Activated CD8-positive, alpha-beta memory T cell treated with anti-CD3 and anti-CD28 coated beads, Interleukin-2, amount 50 U/mL, for 1 hour (primary cell): Measurements from ENCODE around the gene MIA3.
"Not testable (repeated sequence)": the region's sequence is repeated elsewhere in the genome, so short reads cannot be mapped to it uniquely, and the experiment has no call there.

Source experiments
- DNase-seq: peaks from one replicate; pipeline ENCODE4 v3.0.0-alpha.2; 2020; ENCODE audit errors: extremely low read depth

The MIA3 gene

DNA sequence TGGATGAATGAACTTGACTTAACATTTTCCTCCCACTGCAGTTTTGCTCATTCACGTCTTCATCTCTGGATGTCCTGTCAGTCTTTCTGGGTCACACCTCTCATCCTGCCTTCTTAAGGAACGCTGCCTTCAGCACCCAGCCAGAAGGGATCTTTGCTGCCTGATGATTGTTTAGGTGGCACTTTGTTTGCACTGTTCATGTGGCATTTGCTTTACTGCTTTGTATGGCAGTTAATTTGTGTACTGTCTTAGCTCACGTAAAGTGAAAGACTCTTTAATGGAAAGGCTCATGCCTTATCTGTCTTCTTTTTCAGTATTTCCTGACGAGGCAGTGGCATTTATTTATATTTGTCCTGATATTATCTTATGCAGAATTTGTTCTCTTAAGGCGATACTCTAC is 4.9 kb downstream of the MIA3 start:
- no peak for DNase-seq

DNA sequence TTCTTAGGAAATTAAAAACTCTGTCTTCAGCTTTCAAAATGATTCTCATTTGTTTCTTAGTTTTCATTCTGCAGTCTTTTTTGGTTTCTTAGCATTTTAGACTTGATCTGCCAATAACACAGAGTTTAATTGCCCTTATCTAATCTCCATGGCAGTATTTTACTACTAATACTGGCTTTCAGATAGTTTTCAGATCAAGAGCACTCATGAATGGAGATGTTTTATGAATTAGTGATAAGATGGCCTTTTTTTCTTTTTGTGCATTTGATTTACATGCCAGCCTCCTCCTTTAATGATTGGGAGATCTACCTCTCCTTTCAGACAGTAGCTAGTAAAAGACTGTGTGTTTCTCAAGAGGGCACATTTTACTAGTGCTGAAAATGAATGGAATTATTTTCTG is 5.6 kb downstream of the MIA3 start:
- no peak for DNase-seq

DNA sequence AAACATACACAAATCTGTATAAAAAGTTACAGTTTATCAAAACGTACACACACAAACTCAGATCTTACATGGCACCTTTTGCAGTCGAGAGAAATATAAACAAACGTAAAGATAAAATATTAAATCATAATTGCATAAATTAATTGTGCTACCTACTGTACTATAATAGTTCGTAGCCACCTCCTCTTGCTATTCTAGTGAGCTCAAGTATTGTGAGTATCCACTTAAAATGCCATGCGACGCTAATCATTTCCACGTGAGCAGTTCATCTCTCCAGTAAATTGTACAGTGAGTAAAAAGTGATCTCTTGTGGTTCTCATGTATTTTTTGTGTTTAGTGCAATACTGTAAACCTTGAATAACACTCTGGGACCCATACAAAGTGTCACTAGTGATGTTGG is 6.3 kb downstream of the MIA3 start:
- no peak for DNase-seq

DNA sequence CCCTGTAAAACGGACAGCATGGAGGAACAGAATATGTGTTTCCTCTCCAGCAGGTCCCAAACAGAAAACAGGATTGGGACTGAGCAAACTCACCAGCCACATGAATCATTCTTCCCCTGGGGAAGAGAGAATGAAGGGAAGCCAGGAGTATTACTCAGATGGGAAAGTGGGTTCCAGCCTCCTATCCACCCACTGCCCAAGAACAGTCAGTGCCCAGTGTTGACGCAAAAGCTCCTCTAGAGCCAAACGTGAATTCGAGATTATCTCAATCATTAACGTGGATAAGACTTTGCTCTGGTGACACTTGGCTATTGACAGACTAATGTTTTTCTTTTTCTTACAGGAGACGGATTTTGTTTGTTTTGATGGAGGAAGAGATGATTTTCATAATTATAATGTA is 9.3 kb downstream of the MIA3 start:
- DNase-seq: no peak

DNA sequence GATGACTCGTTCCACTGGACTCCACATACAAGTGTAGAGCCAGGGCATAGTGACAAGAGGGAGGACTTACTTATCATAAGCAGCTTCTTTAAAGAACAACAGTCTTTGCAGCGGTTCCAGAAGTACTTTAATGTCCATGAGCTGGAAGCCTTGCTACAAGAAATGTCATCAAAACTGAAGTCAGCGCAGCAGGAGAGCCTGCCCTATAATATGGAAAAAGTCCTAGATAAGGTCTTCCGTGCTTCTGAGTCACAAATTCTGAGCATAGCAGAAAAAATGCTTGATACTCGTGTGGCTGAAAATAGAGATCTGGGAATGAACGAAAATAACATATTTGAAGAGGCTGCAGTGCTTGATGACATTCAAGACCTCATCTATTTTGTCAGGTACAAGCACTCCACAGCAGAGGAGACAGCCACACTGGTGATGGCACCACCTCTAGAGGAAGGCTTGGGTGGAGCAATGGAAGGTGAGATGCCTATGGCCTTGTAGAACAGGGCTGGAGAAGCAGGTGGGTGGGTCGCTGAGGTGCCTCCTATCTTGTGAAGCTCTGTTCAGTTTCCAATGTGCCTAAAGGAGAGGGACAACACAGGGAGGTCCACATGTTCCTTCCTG is 12.1 kb downstream of the MIA3 start:
- no peak for DNase-seq

DNA sequence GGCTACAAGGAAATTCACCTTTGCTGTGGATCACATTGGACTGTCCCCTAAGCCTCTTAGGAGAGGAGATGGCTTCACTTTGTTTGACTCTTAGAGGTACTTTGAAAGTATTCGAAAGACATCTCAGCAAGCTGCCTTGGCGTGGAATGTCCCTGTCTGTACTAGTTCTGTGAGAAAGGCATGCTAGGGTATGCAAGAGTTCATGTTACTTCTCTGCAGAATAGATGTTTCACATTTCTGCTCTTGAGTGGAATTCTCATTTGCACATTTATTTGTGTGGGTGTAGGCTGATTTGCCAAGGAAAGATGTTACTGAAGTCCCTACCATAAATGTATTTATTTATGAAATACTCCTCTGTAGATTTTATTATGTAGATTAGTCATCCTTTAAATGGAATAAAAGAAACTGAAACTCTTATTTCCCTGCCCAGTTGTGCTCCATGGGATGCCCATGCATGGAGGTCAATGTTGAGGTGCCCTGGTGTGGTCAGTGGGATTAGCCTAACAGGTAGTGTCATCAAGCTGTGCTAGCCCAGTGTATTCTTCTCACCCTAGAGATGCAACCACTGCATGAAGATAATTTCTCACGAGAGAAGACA is 13.8 kb downstream of the MIA3 start:
- DNase-seq: no peak

DNA sequence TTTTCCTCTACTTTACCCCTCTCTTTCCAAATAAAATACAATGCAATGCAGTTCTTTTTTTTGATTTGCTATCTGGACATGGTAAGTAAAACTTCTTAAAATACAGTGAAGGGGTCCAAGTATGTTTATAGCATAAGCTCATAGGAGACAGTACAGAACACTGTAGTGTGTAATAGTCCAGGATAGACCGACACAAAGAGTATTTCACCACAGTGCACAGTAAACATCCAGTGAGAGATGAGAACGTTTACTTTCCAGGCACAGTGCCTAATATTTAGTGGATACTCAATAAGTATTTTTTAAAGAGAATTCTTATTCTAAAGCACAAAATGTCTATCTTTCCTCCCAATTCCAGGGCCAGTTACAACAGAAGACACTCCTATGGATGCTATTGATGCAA is 14.9 kb downstream of the MIA3 start:
- DNase-seq: no peak

DNA sequence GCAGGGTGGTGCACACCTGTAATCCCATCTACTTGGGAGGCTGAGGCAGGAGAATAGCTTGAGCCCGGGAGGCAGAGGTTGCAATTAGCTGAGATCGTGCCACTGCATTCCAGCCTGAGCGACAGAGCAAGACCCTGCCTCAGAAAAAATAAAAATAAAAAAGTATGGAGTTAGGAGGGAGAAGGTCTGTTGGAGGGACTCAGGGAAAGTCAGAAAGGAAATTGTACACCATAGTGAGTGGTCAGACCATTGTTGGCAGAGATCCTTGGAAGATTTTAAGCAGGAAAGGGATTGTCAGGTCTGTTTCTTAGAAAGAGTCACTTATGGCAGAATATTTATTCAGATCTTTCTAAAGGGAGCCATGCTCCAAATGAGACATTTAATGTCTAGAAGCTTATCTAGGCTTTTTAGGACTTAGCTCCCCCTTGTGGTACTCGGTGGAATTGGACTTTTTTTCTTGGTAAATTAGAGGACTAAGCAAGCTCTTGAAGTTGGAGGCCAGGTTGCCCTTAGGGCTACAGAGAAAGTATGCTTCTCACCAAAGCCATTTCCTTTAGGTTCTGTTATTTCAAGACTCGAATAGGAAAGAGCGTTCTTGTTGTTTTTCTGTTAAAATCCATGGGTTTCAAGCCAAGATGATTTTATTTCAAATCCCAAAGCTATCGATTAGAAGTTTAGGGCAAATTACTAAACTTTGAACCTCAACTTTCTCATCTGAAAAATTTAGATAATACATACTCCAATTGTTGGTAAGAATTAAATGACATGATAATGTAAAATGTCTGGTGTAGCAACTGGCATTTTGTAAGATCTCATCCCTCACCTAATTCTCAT is 16.5 kb downstream of the MIA3 start:
- DNase-seq: peak; percentile 36

DNA sequence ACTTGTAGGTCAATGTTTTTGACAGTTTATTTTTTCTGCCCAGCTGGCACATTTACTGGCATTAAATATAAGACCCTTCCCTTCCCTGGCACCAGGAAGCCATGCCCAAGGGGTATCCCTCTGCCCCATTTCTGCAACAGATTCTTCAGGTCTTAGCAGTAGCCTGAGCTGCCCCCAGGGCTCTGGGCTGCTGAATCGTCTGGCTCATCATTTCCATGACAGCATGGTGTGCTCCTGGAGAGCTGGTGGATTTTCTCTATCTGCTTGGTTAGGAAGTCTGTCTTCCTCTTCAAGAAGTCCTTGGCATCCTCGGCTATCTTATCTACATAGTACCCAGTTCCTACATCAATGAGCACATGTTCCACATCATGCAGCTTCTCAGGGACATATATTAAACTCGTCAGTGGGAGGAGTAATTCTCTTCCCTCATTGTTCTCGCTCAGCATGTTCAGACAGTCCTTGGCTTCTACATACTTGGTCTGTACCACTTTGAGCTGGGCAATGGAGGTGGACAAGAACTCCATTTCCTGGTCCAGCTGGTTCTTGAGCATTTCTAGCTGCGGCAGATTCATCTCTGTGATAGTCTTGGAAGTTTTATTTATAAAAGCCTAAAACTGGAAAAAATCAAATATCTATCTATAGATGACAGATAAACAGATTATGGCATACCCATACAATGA is 23.5 kb downstream of the MIA3 start:
- DNase-seq: no peak

DNA sequence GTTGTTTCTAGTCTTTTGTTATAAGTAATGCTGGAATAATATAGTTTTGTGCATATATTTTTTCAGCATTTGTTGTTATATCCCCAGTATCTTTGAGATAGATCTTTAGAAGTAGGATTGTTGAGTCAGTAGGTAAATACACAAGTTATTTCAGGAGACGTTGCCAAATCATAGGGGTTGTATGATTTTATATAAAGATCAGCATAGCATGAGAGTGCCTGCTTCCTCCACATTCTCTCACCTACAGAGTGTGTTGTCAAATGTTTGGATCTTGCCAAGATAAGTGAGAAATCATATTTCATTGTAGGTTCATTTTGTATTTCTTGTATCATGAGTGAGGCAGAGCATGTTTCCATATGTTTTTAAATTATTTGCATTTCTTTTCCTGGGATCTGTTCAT is 24.6 kb downstream of the MIA3 start:
- no peak for DNase-seq

DNA sequence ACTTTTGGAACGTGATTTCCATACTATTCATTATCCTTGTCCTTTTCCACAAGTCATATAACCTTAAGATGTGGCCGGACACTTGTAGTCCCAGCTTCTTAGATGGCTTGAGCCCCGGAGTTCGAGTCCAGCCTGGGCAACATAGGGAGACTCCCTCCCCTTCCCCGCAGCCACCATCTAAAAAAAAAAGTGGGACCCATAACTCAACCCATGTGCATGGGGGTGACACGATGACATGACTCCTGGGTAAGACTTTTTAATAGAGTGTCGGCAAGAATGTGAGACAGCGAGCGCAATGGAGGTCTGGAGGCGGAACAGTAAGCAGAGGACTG is 25.7 kb downstream of the MIA3 start:
- DNase-seq: peak; percentile 12

DNA sequence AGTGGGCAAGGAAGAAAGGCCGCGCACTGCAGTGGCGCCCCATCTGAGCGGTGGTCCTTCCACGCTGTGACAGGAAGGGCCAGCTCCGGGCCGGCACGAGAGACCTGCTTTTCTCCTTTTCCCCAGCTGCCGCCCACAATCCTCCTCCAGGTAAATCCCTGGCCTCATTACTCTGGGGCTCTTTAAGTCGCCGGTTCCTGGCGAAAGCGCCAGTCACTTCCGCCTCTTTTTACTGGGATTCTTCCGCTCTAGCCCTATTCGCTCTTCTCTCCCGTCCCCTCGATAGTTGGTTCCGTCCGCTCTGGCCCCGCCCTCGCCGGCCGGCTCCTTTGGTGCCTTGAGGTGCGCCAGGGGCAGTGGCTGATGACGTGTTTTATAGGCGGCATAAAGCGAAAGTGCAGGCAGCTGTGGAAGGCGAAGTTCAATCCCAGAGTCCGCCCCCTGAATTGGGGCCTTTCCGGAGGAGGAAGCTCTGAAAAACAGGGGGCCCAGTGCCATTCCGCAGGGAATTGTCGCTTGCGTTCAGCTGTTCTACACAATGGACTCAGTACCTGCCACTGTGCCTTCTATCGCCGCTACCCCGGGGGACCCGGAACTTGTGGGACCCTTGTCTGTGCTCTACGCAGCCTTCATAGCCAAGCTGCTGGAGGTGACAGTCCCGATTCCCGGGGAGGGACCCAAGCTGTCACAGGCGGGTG is 26.2 kb downstream of the MIA3 start:
- peak; percentile 88 for DNase-seq

DNA sequence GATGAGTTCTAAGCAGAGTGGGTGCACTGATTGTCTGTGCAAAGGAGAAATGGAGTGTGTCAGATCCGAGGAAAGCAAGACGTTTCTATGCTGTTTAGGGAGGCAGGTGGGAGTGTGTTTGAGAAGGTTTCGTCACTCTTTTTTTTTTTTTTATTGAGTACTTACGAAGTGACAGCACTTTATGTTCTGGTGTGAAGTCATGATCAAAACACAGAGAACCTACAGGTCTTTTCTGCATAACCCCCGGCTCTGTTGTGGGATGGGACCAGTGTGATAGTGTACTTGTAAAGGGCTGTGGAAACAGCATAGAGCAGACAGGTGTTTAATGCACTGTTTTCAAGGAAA is 26.7 kb downstream of the MIA3 start:
- DNase-seq: peak; percentile 24

DNA sequence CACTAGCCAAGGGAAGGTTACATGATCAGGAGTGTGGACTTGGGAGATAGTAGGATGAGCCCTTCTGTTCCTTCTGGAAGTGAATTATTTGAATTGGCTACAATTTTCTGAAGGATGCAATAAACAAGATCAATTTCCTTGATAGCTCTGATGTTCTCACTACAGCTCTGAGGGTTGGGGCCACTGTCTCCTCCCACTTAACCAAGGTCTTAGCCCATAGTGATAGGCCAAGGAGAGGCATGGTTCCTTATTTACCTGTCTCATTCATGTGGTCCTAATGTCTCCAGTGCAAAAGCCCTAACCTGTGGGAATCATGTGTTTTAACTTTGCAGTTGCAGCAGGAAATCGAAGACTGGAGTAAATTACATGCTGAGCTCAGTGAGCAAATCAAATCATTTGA is 34.8 kb downstream of the MIA3 start:
- DNase-seq: no peak

DNA sequence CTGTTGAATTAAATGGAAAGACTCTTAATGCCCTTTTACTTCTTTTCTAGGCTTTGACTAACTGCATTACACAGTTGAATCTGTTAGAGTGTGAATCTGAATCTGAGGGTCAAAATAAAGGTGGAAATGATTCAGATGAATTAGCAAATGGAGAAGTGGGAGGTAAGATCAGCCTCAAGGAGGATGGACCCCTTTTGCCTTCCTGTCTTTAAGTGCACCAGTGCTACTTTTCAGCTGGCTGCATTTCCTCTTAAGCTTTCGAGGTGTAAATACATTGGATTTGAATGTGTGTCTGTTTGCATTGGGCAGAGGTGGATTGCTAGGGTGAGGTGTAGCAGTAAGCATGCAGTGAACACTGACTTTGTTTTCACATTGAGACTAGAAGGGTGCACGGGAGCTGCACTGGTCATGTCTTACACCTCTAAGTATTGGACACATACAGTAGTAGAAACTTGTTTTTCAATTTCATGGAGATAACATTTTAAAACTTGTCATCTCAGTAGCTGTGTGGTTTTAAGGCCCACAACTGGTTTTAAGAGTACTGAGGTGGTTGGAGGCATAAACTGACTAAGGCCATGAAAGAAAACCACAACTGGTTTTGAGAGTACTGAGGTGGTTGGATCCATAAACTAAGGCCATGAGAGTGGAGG is 35.4 kb downstream of the MIA3 start:
- DNase-seq: no peak

DNA sequence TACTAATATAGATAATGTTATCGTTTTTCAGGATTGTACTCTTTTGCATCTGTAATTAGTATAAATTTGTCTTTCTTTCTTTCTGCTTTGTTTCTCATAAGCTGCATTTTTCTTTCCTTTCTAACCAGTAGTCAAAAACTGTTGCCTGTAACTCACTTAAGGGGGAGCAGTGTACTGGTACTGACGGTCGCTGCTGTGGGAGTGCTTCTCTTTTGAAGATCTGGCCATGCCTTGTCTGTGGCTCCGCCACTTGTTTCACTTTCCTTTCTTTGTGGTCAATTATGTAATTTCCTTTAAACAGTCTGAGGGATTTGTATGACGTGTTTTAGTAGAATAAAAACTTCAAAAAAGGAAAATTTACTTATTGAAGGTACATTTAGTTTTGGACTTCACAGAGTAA is 37.0 kb downstream of the MIA3 start:
- DNase-seq: peak; percentile 66

DNA sequence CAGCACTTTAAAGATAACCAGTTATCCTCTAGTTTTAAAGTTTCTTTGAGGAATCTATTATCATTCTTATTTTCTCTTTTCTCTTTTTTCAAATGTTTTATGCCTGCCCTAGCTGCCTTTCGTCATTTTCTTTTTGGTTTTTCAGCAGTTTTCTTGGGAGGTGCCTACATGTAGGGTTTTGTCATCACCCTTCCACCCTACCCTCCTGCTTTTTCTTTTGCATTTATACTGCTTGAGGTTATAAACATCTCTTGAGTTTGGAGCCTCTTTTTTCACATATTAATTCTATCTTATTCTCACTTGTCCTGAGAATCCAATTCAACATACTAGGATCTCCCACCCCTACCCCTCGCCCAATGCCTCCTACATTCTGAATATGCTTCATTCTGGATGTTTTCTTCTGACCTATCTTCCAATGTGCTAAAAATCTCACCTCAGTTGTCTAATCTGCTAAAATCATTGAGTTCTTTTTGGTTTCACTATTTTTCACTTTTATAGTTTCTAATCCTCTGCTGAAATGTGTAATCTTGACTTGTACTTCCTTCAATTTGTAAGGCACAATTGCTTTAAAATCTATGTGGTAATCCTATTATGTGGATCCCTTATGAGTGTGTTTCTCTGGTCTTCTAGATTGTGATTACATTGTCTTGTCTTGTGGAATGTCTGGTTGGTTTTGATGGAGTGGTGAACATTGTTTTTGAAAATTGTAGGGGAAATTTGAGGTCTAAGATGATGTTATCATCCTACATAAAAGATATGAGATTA is 38.7 kb downstream of the MIA3 start:
- no peak for DNase-seq

DNA sequence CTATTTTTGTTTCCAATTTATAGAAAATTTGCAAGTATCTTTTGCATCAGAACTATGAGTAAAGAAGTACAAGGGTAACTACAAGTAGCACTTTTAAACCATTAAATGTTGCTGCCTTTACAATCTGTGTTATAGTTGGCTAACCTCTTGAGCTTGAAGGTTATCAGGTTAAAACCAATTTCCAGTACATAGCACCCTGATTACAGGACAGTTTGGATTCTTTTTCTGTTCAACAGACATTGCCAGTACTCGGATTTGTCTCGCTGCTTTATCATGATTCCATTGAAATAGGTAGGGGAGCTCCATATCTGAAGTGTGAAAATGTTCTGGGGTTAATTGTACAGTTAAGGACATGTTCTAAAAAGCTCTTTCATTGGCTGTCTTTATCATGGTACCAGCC is 40.0 kb downstream of the MIA3 start:
- DNase-seq: no peak

DNA sequence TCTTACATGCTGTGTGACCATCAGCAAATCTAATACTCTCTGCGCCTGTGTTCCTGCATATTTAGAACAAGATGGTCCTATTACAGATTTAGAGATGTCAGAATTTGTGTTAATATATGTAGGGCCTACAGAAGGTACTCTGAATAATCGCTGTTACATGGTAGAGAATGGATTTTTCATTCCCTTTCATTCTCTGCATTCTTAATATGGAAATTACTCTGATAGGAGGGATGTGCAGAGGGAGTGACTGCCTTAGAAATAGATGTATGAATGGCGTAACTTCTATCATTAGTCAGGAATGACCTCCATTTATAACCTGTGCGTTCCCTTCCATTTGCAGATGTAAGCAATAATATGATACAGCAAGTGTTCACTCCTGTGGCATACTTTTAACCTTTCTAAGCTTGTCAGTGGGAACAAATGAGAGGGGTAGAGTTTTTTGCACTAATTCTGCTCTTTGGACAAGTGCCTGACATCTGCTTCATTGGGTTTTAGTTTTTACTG is 45.6 kb downstream of the MIA3 start:
- DNase-seq: no peak

DNA sequence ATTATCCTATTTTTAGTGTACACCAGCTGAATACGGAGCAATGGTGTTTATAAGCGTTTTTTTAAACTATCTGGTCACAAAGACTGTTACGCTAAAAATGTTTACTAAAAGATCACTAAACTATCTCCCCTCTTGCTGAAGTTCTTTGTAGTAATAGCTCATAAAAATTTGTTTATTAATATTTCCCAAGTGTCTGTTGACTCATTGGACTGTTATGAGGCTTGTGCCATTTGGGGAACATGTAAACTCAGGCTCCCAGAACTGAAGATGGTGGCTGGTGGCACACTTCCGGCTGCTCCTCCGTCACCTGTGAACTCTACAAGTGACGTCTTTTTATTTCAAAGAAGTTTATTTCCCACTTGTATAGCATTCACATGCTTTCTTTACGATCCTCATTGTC is 48.1 kb downstream of the MIA3 start:
- DNase-seq: no peak

DNA sequence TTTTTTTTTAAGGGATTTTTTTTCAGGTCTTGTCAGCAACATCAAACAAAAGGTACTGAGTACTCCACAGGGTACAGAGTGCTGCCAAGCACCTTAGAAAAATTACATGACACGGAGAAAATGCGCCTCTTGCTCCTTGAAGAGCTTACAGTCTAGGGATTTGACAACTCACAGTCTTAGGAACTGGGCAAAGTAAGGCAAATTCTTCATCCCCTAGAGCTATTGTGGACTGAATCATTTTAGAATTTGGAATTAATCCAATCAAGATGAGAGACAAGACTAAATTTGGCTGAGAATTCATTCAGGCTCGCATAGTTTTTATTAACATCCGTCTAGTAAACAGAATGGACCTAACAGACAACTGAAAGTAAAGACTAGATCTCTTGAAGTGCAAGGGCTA is 50.3 kb downstream of the MIA3 start:
- not testable (repeated sequence) for DNase-seq
